Ectodermal cell (in vitro differentiated cells): Measurements from ENCODE around the gene CYP4F12.

ENCODE experiments used
- H3K27ac ChIP-seq: 2 replicates; pipeline ENCODE4 v1.7.0; 2013; ENCODE audit warnings: mild to moderate bottlenecking, low read depth, low read length; ENCODE audit not compliant: insufficient read depth, poor library complexity, severe bottlenecking
- H3K27me3 ChIP-seq: 2 replicates; pipeline ENCODE4 v1.7.0; 2013; ENCODE audit warnings: mild to moderate bottlenecking, low read length; ENCODE audit not compliant: insufficient read depth, control insufficient read depth, poor library complexity, severe bottlenecking
- H3K36me3 ChIP-seq: one replicate; pipeline ENCODE4 v1.7.0; 2013; ENCODE audit warnings: low read length; ENCODE audit not compliant: control insufficient read depth, insufficient read depth
- H3K4me1 ChIP-seq: one replicate; pipeline ENCODE4 v1.7.0; 2013; ENCODE audit warnings: low read length; ENCODE audit not compliant: control insufficient read depth, insufficient read depth
- H3K4me3 ChIP-seq: 2 replicates; pipeline ENCODE4 v1.7.0; 2013; ENCODE audit warnings: low read depth, low read length, control low read depth; ENCODE audit not compliant: insufficient read depth
- H3K9me3 ChIP-seq: 2 replicates; pipeline ENCODE4 v1.7.0; 2013; ENCODE audit warnings: mild to moderate bottlenecking, low read length, moderate library complexity; ENCODE audit not compliant: control insufficient read depth
- WGBS, 2 experiments: methylation state at CpG; one replicate each; pipeline ENCODE4 v1.1.7; 2013; ENCODE audit warnings: missing lambda C conversion rate in 2 of 2; 5-methylcytosine and 5-hydroxymethylcytosine counted together

The CYP4F12 gene

DNA sequence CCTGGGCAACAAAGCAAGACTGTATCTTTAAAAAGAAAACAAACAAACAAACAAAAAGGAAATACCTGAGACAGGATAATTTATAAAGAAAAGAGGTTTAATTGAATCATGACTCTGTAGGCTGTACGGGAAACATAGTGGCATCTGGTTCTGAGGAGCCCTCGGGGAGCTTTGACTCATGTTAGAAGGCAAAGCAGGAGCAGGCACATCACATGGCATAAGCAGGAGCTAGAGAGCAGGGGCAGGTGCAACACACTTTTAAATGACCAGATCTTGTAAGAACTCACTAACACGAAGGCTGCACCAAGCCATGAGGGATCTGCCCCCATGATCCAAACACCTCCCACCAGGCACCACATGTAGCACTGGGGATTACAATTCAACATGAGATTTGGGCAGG is 41.8 kb downstream of the CYP4F12 start:
- 48 to 56% methylated on average over 3 of the region's 3 CpGs for WGBS, 2 experiments
- Histone ChIP-seq H3K27ac (no peak overlapping the region), H3K4me3 (no peak overlapping the region), H3K27me3 (no peaks in the 10 kb centered on the region), H3K36me3 (no peaks in the 10 kb centered on the region), H3K9me3 (peaks cover 23% of the 10 kb centered on the region), H3K4me1 (no peaks in the 10 kb centered on the region)

DNA sequence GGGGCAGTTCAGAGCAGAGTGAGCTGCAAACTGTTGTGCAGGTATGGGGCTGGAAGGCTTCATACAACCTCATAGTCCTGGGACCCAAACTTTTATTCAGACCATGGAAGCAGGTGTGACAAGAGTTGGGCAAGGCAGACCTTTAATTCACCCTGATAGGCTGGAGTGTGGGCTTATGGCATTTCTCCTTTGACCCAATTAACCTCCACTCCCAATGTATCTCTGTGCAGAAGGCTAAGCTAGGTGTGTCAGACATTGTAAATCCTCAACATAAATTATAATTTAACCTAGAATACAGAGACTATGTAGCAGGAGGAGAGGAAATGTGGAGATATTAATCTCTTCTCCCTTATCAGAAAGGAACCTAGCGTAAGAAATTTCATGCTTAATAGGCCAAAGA is 42.8 kb downstream of the CYP4F12 start:
- H3K9me3 ChIP-seq = peaks cover 25% of the 10 kb centered on the region
- H3K36me3 ChIP-seq = no peaks in the 10 kb centered on the region
- WGBS, 2 experiments = 82 to 94% methylated on average over 1 of the region's 1 CpG
- no peaks in the 10 kb centered on the region for H3K4me1 ChIP-seq
- no peak overlapping the region for H3K4me3 ChIP-seq
- H3K27me3 ChIP-seq = no peaks in the 10 kb centered on the region
- no peak overlapping the region for H3K27ac ChIP-seq

DNA sequence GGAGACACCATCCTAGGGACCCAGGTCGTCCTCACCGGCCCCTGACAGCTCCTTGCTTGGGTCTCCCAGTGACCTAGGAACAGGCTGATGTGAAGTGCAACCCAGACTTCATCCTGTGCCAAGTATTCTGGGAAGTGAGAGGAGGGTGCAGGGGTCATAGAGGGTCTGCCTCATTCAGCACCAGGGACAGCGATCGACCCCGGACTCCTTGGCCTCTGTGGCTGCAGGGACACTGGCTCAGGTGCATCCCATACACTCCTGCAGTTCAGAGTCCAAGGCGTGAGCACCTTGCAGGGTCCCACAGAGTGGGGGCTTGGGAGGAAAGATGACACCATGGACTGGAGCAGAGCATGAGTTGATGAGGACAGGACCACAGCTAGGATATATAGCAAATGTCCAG is 44.9 kb downstream of the CYP4F12 start:
- H3K4me1 ChIP-seq = no peaks in the 10 kb centered on the region
- H3K4me3 ChIP-seq = no peak overlapping the region
- no peaks in the 10 kb centered on the region for H3K36me3 ChIP-seq
- H3K9me3 ChIP-seq = peaks cover 22% of the 10 kb centered on the region
- 66 to 68% methylated on average over 6 of the region's 6 CpGs for WGBS, 2 experiments
- H3K27me3 ChIP-seq = no peaks in the 10 kb centered on the region
- no peak overlapping the region for H3K27ac ChIP-seq

DNA sequence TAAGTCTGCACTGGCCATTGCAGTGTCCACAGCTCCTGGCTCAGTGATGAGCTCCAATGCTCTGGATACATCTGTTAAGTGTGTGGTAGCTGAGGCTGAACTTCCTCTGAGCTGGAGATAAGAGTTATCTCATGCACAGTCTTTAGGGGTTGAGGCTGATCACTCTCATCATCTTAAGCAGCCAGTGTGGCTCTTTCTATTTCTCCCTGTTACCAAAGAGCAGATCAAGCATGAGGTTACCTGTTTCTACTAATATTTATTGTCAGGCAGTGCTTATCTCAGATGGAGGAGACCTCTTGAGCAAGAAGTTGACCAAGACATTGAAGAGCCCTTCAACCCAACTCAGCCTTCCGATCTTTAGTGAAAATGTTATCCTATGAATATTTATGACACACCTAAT is 48.4 kb downstream of the CYP4F12 start:
- no peaks in the 10 kb centered on the region for H3K36me3 ChIP-seq
- H3K4me3 ChIP-seq = no peak overlapping the region
- H3K9me3 ChIP-seq = peaks cover 15% of the 10 kb centered on the region
- no peaks in the 10 kb centered on the region for H3K4me1 ChIP-seq
- no peak overlapping the region for H3K27ac ChIP-seq
- WGBS, 2 experiments = 100% methylated on average over 1 of the region's 1 CpG; no CpG with 5 or more reads in 1 of the 2 experiments
- no peaks in the 10 kb centered on the region for H3K27me3 ChIP-seq

DNA sequence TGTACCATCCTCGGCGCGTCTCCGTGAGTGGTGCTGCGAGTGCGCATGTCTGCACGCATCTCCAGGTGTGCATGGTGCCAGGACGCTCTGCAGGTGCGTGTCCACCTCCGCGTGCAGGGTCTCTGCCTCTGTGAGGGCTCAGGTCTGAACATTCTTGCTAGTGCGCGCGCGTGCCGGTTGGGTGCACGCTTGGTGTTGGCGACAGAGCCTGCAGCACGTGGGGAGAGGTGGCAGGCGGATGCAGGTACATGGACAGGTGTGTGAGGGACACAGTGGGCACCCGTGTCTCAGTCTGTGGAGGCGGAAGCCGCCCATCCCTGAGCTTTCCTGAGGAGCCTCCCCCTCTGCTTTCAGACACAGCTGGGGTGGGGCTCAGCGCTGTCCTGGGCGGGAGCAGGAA is 50.1 kb downstream of the CYP4F12 start:
- H3K27ac ChIP-seq = no peak overlapping the region
- peaks cover 11% of the 10 kb centered on the region for H3K9me3 ChIP-seq
- 81% methylated on average over 25 of the region's 25 CpGs for WGBS, 2 experiments
- no peaks in the 10 kb centered on the region for H3K4me1 ChIP-seq
- no peak overlapping the region for H3K4me3 ChIP-seq
- no peaks in the 10 kb centered on the region for H3K36me3 ChIP-seq
- H3K27me3 ChIP-seq = no peaks in the 10 kb centered on the region

DNA sequence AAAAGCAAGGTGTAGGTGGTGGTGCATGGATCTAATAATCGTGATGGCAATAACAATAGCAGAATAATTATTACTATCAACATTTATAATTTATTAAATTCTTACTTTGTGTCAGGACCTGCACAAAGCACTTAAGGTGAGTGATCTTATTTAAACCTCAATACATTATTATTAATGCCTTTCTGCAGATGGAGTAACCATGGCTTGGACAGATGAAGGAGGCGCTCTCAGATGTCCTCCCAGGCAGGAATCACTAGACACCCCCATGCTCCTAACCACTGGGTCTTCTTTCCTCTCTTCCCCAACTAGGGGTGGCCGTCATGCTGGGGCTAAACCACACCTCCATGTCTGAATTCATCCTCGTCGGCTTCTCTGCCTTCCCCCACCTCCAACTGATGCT is 54.8 kb downstream of the CYP4F12 start, which contains the start of gene OR10H2:
OR10H2 (plus strand) TSS at position 301 of the 400 bp plus-strand sequence; CDS start at position 321, 20 bp downstream.
- Histone ChIP-seq H3K9me3 (peaks cover 14% of the 10 kb centered on the region), H3K27ac (no peak within 1 kb of the TSS), H3K4me3 (no peak within 1 kb of the TSS), H3K4me1 (no peaks in the 10 kb centered on the region), H3K36me3 (no peaks in the 10 kb centered on the region), H3K27me3 (no peaks in the 10 kb centered on the region)
- WGBS, 2 experiments = 70 to 77% methylated on average over 4 of the region's 5 CpGs

DNA sequence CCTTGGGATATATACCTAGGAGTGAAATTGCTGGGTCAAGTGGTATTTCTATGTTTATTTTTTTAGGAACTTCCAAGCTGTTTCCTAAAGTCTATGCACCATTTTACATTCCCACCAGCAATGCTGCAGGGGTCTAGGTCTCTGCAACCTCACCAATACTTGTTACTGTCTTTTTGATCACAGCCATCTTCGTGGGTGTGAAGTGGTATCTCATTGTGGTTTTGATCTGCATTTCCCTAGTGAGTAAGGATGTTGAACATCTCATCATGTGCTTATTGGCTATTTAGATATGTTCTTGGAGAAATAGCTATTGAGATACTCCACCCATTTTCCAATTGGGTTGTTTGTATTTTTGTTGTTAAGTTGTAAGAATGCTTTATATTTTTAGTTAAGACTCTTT is 57.7 kb downstream of the CYP4F12 start:
- H3K4me1 ChIP-seq = no peaks in the 10 kb centered on the region
- 14 to 31% methylated on average over 1 of the region's 1 CpG for WGBS, 2 experiments
- no peaks in the 10 kb centered on the region for H3K27me3 ChIP-seq
- H3K9me3 ChIP-seq = peaks cover 16% of the 10 kb centered on the region
- no peak overlapping the region for H3K4me3 ChIP-seq
- no peaks in the 10 kb centered on the region for H3K36me3 ChIP-seq
- no peak overlapping the region for H3K27ac ChIP-seq

DNA sequence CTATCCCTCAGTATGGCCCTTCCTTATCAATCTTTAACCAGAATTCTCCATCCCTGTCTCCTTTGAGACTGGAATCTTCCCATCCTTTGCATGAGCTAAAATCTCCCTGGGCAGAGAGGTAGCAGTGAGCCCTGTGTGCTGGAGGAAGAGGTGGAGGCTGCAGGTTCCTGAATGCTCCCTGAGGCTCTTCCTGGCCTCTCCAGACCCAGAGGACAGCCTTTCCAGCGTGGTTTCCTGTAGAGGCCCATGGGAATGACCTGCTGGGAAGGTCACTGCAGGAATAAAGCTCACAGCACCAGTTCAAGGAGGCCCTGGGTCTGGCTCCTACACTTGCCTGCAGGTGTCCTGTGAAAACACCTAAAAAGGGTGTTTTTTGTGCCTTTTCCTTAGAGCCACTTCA is 59.5 kb downstream of the CYP4F12 start:
- Histone ChIP-seq H3K9me3 (peaks cover 13% of the 10 kb centered on the region), H3K27me3 (no peaks in the 10 kb centered on the region), H3K4me3 (no peak overlapping the region), H3K36me3 (no peaks in the 10 kb centered on the region), H3K27ac (no peak overlapping the region), H3K4me1 (no peaks in the 10 kb centered on the region)
- WGBS, 2 experiments = 0 to 3% methylated on average over 1 of the region's 1 CpG

DNA sequence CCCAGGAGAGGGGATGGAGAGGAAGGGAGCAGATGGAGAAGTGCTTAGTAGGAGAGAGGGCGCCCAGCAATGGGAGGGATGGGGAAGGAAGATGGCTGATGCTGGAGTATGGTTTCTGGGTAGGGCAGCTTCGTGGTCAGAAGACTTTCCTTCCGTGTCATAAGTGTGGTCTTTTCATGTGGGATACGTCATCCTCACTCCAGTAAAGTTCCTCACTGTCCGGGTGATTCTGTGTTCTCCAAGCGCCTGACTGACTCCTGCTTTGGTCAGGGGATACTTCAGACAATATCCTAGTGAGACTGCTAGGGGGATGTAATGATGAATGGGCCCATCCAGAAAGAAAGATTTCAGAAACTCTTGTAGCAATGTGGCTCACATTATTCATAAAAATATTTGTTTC is 61.0 kb downstream of the CYP4F12 start:
- no peak overlapping the region for H3K27ac ChIP-seq
- no peaks in the 10 kb centered on the region for H3K36me3 ChIP-seq
- no peaks in the 10 kb centered on the region for H3K4me1 ChIP-seq
- no peak overlapping the region for H3K4me3 ChIP-seq
- no peaks in the 10 kb centered on the region for H3K27me3 ChIP-seq
- peaks cover 13% of the 10 kb centered on the region for H3K9me3 ChIP-seq
- 53 to 58% methylated on average over 6 of the region's 6 CpGs for WGBS, 2 experiments

DNA sequence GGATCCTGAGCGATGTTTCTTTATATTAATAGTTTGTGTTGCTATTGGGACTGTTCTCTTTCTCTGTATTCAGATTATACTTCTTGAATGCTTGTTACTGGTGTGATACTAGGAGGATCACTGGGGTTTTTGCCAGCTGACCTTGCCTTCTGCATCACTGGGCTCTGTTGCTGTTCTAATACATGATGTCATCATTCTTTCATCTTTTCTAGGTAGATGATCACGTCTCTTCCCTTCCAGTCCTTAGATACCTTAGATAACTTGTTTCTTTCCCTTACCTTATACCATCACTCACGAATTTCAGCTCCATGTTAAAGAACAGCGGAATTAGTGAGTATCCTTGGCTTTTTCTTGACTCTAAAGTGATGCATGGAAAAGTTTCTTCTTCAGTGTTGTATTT is 64.8 kb downstream of the CYP4F12 start, which contains the start of gene OR10H3:
OR10H3 (plus strand) TSS at position 264 of the 400 bp plus-strand sequence. CDS start 3,408 bp downstream, outside the sequence.
- Histone ChIP-seq H3K27me3 (no peaks in the 10 kb centered on the region), H3K4me3 (no peak within 1 kb of the TSS), H3K4me1 (no peaks in the 10 kb centered on the region), H3K36me3 (no peaks in the 10 kb centered on the region), H3K9me3 (peaks cover 8% of the 10 kb centered on the region), H3K27ac (no peak within 1 kb of the TSS)
- 28 to 32% methylated on average over 3 to 4 of the region's 4 CpGs for WGBS, 2 experiments

DNA sequence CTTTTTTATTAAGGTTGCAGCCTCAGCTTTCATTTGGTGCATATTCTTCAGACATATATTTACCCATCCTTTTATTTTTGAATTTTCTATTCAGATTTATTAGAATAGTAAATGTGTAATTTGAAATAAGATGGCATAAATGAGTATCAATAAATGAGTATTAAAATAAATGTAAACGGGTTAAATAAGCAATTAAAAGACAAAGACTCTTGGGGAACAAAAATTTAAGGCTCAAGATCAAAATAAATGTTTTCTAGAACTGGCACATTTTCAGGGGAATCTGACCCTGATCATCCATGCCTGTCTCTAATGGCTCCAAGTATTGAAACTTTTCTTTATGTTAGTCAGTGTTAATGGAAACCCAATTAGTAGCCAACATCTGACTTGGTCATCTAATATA is 67.9 kb downstream of the CYP4F12 start:
- H3K9me3 ChIP-seq = peaks cover 6% of the 10 kb centered on the region
- 27 to 43% methylated on average over 1 of the region's 1 CpG for WGBS, 2 experiments

More for the DNA sequence above, 67.9 kb downstream of the CYP4F12 start:
- H3K4me3 ChIP-seq = no peak overlapping the region
- no peaks in the 10 kb centered on the region for H3K27me3 ChIP-seq
- H3K27ac ChIP-seq = no peak overlapping the region
- no peaks in the 10 kb centered on the region for H3K36me3 ChIP-seq
- H3K4me1 ChIP-seq = no peaks in the 10 kb centered on the region
